BLaER1 (cell line): ENCODE data around the gene GRAMD4.
"Not testable (repeated sequence)": the region's sequence is repeated elsewhere in the genome, so short reads cannot be mapped to it uniquely, and the experiment has no call there.

Experiments used
- H3K27ac ChIP-seq: shearing (Covaris generic); formaldehyde crosslinking; 2 replicates; pipeline ENCODE4 v1.8.1; 2022
- H3K27me3 ChIP-seq: shearing (Covaris generic); formaldehyde crosslinking; 2 replicates; pipeline ENCODE4 v1.8.1; 2022
- H3K36me3 ChIP-seq: shearing (Covaris generic); formaldehyde crosslinking; 2 replicates; pipeline ENCODE4 v1.8.1; 2022
- H3K4me1 ChIP-seq: shearing (Covaris generic); formaldehyde crosslinking; 2 replicates; pipeline ENCODE4 v1.8.1; 2022
- H3K4me2 ChIP-seq: shearing (Covaris generic); formaldehyde crosslinking; 2 replicates; pipeline ENCODE4 v1.8.1; 2022
- H3K4me3 ChIP-seq: shearing (Covaris generic); formaldehyde crosslinking; 2 replicates; pipeline ENCODE4 v1.8.1; 2022
- H3K9ac ChIP-seq: shearing (Covaris generic); formaldehyde crosslinking; 2 replicates; pipeline ENCODE4 v1.8.1; 2022
- H3K9me3 ChIP-seq: shearing (Covaris generic); formaldehyde crosslinking; 2 replicates; pipeline ENCODE4 v1.8.1; 2022
- H4K20me1 ChIP-seq: shearing (Covaris generic); formaldehyde crosslinking; 2 replicates; pipeline ENCODE4 v1.8.1; 2022
- Cebpa-rat ChIP-seq: shearing (Covaris generic); IDR thresholded peaks from 2 replicates; pipeline ENCODE4 v1.8.1; 2022

GRAMD4 gene

GRCh38 chr22:46617207-46617985, 2.8 kb upstream of the GRAMD4 start:
- no peak overlapping the region for H3K4me3 ChIP-seq
- peaks cover 81% of the 10 kb centered on the region for H3K4me1 ChIP-seq
- peak overlapping the region; percentile 87 for H3K4me2 ChIP-seq

GRCh38 chr22:46617986-46618647, 2.1 kb upstream of the GRAMD4 start:
- H3K4me3 ChIP-seq: peak overlapping the region; percentile 43; the same call in 1 of the 2 replicates
- H3K9me3 ChIP-seq: no peaks in the 10 kb centered on the region
- peaks cover 81% of the 10 kb centered on the region for H3K4me1 ChIP-seq
- TF ChIP-seq Cebpa-rat: no peak
- peak overlapping the region; percentile 80 for H3K27ac ChIP-seq
- peak overlapping the region; percentile 75 for H3K9ac ChIP-seq
- H3K4me2 ChIP-seq: peak overlapping the region; percentile 87
- no peaks in the 10 kb centered on the region for H3K27me3 ChIP-seq
- no peaks in the 10 kb centered on the region for H3K36me3 ChIP-seq
- H4K20me1 ChIP-seq: peaks cover 68% of the 10 kb centered on the region

More at GRCh38 chr22:46617207-46617985, 2.8 kb upstream of the GRAMD4 start:
- TF ChIP-seq Cebpa-rat: no peak
- H3K9me3 ChIP-seq: no peaks in the 10 kb centered on the region
- H3K36me3 ChIP-seq: no peaks in the 10 kb centered on the region
- no peaks in the 10 kb centered on the region for H3K27me3 ChIP-seq
- peak overlapping the region; percentile 80; the same call in 1 of the 2 replicates for H3K27ac ChIP-seq
- H4K20me1 ChIP-seq: peaks cover 75% of the 10 kb centered on the region
- H3K9ac ChIP-seq: peak overlapping the region; percentile 75

GRCh38 chr22:46618667-46619066, 1.5 kb upstream of the GRAMD4 start:
- Histone ChIP-seq H3K4me1 (peaks cover 81% of the 10 kb centered on the region), H3K36me3 (no peaks in the 10 kb centered on the region), H4K20me1 (peaks cover 63% of the 10 kb centered on the region), H3K9me3 (no peaks in the 10 kb centered on the region), H3K9ac (peak overlapping the region; percentile 75), H3K27me3 (no peaks in the 10 kb centered on the region), H3K27ac (peak overlapping the region; percentile 80), H3K4me2 (peak overlapping the region; percentile 87), H3K4me3 (peak overlapping the region; percentile 43; the same call in 1 of the 2 replicates)
- no peak for TF ChIP-seq Cebpa-rat

- peak overlapping the region; percentile 43 for H3K4me3 ChIP-seq
- H3K4me1 ChIP-seq: peaks cover 81% of the 10 kb centered on the region
- peak overlapping the region; percentile 75 for H3K9ac ChIP-seq
- H3K27me3 ChIP-seq: no peaks in the 10 kb centered on the region
- H3K9me3 ChIP-seq: no peaks in the 10 kb centered on the region
- peak overlapping the region; percentile 87 for H3K4me2 ChIP-seq
- H3K36me3 ChIP-seq: no peaks in the 10 kb centered on the region
- H3K27ac ChIP-seq: peak overlapping the region; percentile 80
- TF ChIP-seq Cebpa-rat: no peak
- H4K20me1 ChIP-seq: peaks cover 56% of the 10 kb centered on the region
These were observed 851 bp upstream of the GRAMD4 start for GRCh38 chr22:46619240-46619829.

GRCh38 chr22:46620588-46621242, 529 bp downstream of the GRAMD4 start:
- H3K4me2 ChIP-seq: peak overlapping the region; percentile 87
- no peaks in the 10 kb centered on the region for H3K27me3 ChIP-seq
- no peaks in the 10 kb centered on the region for H3K9me3 ChIP-seq
- H4K20me1 ChIP-seq: peaks cover 54% of the 10 kb centered on the region
- peaks cover 88% of the 10 kb centered on the region for H3K4me1 ChIP-seq
- peak overlapping the region; percentile 58; the same call in 1 of the 2 replicates for H3K4me3 ChIP-seq
- TF ChIP-seq Cebpa-rat: no peak
- H3K27ac ChIP-seq: peak overlapping the region; percentile 94
- peak overlapping the region; percentile 68 for H3K9ac ChIP-seq
- H3K36me3 ChIP-seq: 0 out of 2 replicates have a peak, but pooled peaks cover under 1% of the 10 kb centered on the region

GRCh38 chr22:46621243-46621930, 1.2 kb downstream of the GRAMD4 start:
- H3K9me3 ChIP-seq, H3K27me3 ChIP-seq, H3K36me3 ChIP-seq: not testable (repeated sequence)
- H3K9ac ChIP-seq: peak overlapping the region; percentile 75
- H3K4me2 ChIP-seq: peak overlapping the region; percentile 87
- peaks cover 57% of the 10 kb centered on the region for H4K20me1 ChIP-seq
- H3K27ac ChIP-seq: peak overlapping the region; percentile 94
- H3K4me3 ChIP-seq: peak overlapping the region; percentile 58
- H3K4me1 ChIP-seq: peaks cover 95% of the 10 kb centered on the region

GRCh38 chr22:46622081-46622521, 1.9 kb downstream of the GRAMD4 start:
- no peaks in the 10 kb centered on the region for H3K9me3 ChIP-seq
- peak; percentile 57; the same call in 1 of the 2 replicates for TF ChIP-seq Cebpa-rat
- H3K27ac ChIP-seq: peak overlapping the region; percentile 94
- peaks cover 14% of the 10 kb centered on the region for H3K36me3 ChIP-seq
- no peaks in the 10 kb centered on the region for H3K27me3 ChIP-seq
- H3K4me3 ChIP-seq: peak overlapping the region; percentile 58
- peaks cover 100% of the 10 kb centered on the region for H3K4me1 ChIP-seq
- peaks cover 56% of the 10 kb centered on the region for H4K20me1 ChIP-seq
- H3K9ac ChIP-seq: peak overlapping the region; percentile 75
- peak overlapping the region; percentile 87 for H3K4me2 ChIP-seq

GRCh38 chr22:46625113-46625842, 5.1 kb downstream of the GRAMD4 start:
- Histone ChIP-seq H3K9me3 (no peaks in the 10 kb centered on the region), H3K36me3 (peaks cover 34% of the 10 kb centered on the region), H3K27ac (peak overlapping the region; percentile 94), H3K9ac (peak overlapping the region; percentile 50), H4K20me1 (peaks cover 56% of the 10 kb centered on the region), H3K4me2 (peak overlapping the region; percentile 87), H3K4me3 (no peak overlapping the region), H3K4me1 (peaks cover 98% of the 10 kb centered on the region), H3K27me3 (no peaks in the 10 kb centered on the region)
- no peak for TF ChIP-seq Cebpa-rat
